Aorta (tissue), 5 donors: Measurements from ENCODE around the gene SIRPD. TPM values are rescaled to one million over a fixed set of nuclear protein-coding genes. Genes with fewer than 3 reads are reported as not detected.

Source experiments
- ATAC-seq: fragments of 200-7000 bp; cut with Tn5 transposase; one replicate; pipeline ENCODE4 v1.9.1; 2022; ENCODE audit warnings: moderate library complexity; ENCODE audit not compliant: low FRiP score
- DNase-seq, 2 donors: peaks; one replicate each; pipeline ENCODE4 v3.0.0-alpha.2; 2020
- H3K27ac ChIP-seq, 2 donors: one replicate each; pipeline ENCODE4 v1.5.1; 2013; ENCODE audit warnings: low read length in 2 of 2, mild to moderate bottlenecking in 2 of 2, moderate library complexity in 2 of 2, control low read depth in 1 of 2, inconsistent platforms in 1 of 2, low read depth in 1 of 2
- H3K27me3 ChIP-seq, 2 donors: one replicate each; pipeline ENCODE4 v1.6.1; 2013; ENCODE audit warnings: control low read depth in 1 of 2, low read length in 1 of 2, mild to moderate bottlenecking in 1 of 2, moderate library complexity in 1 of 2; ENCODE audit not compliant: insufficient read depth in 2 of 2, control insufficient read depth in 1 of 2
- H3K36me3 ChIP-seq, 2 donors: one replicate each; pipeline ENCODE4 v1.6.1; 2013; ENCODE audit warnings: control low read depth in 1 of 2, low read length in 1 of 2, mild to moderate bottlenecking in 1 of 2; ENCODE audit not compliant: insufficient read depth in 2 of 2, control insufficient read depth in 1 of 2
- H3K4me1 ChIP-seq, 2 donors: one replicate each; pipeline ENCODE4 v1.6.1; 2013; ENCODE audit warnings: low read length in 2 of 2, control low read depth in 1 of 2, mild to moderate bottlenecking in 1 of 2, moderate library complexity in 1 of 2; ENCODE audit not compliant: insufficient read depth in 2 of 2, control insufficient read depth in 1 of 2
- H3K4me3 ChIP-seq, 2 donors: one replicate each; pipeline ENCODE4 v1.5.1; 2013; ENCODE audit warnings: low read length in 2 of 2, control low read depth in 1 of 2, mild to moderate bottlenecking in 1 of 2
- H3K9me3 ChIP-seq: one replicate; pipeline ENCODE4 v1.6.1; 2013; ENCODE audit warnings: mild to moderate bottlenecking, low read length; ENCODE audit not compliant: control insufficient read depth
- WGBS, 2 donors: extraction: QIAGEN DNeasy Blood & Tissue Kit; methylation state at CpG; one replicate each; pipeline ENCODE4 v1.1.7; 2013; 5-methylcytosine and 5-hydroxymethylcytosine counted together
- intact Hi-C, 2 donors: fragments of 100-400 bp; cut with DNase I; formaldehyde crosslinking; loops; one replicate each; pipeline versions ENCODE4 v1.14.2 to v1.15.0; 2022
- polyA plus RNA-seq, 2 donors: library from polyadenylated mRNA; stranded (reverse); fragments of 200-250 nt; gene quantifications; one replicate each; pipeline ENCODE4 v1.2.3, GENCODE V29; 2013
- total RNA-seq, 2 donors: library from RNA; stranded (reverse); fragmentation: NEBNext Ultra II Directional; extraction: Animal tissue kit (Norgen Biotek cat#: 25700); gene quantifications; one replicate each; pipeline ENCODE4 v1.2.1, GENCODE V29; 2021
- donor health status: healthy with polysubstance abuse.
- donor health status: Bipolar disorder and iron deficiency.
- donor health status: DM: no; HTN: no; CAD: no.
- donor health status: DM: no; HTN: no; CAD: no.
- donor health status: DM: yes; HTN: yes; CAD: no.

SIRPD gene
- total and polyA plus RNA-seq, 4 donors, result 0.30 to 0.42 TPM; not detected in 2

- Histone ChIP-seq H3K4me3 (no peak overlapping the region), H3K36me3 (no peaks in the 10 kb centered on the region), H3K9me3 (no peaks in the 10 kb centered on the region), H3K27me3 (no peaks in the 10 kb centered on the region), H3K4me1 (no peaks in the 10 kb centered on the region), H3K27ac (no peak overlapping the region)
- no peak for ATAC-seq
- DNase-seq, result no peak
- intact Hi-C loops, result no loop called here
- WGBS, 2 donors, result 66 to 71% methylated on average over 5 of the region's 5 CpGs
Measured at GRCh38 chr20:1534526-1534925, 23.0 kb downstream of the SIRPD start.

DNA sequence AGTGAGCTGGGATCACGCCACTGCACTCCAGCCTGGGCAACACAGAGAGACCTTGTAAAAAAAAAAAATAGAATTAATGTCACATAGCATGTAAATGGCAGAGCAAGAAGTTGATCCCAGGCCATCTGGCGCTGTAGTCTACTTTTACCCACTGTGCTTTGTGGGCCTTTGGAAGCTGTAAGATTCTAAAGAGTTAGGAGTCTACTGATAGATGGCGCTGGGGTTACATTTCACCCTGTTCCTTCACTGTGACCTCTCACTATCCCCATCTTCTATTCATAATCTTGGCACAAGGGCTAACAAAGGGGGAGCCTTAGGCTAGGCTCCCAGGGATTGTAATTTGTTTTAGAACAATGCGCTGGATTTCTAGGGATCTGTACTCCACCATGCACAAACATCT, 24.4 kb downstream of the SIRPD start:
- H3K9me3 ChIP-seq, result no peaks in the 10 kb centered on the region
- no peaks in the 10 kb centered on the region for H3K4me1 ChIP-seq
- DNase-seq (no peak), ATAC-seq (no peak)
- no peak overlapping the region for H3K4me3 ChIP-seq
- intact Hi-C loops, result no loop called here
- WGBS, 2 donors, result 71 to 73% methylated on average over 4 of the region's 4 CpGs
- H3K36me3 ChIP-seq, result no peaks in the 10 kb centered on the region
- H3K27ac ChIP-seq, result no peak overlapping the region
- H3K27me3 ChIP-seq, result no peaks in the 10 kb centered on the region

DNA sequence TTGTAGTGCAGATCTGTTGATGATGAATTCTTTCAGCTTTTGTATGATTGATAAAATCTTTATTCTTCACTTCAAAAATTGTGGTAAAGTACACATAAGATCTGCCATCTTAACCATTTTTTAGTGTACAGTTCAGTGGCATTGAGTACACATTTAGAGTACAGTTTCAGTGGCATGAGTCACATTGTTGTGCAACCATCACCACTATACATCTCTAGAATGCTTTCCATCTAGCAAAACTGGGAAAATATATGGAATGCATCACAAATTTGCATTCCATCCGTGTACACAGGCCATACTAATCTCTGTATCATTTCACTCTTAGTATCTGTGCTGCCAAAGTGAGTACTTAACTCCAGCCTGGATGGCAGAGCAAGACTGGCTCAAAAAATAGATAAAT, 28.7 kb downstream of the SIRPD start:
- intact Hi-C loops, result no loop called here
- Histone ChIP-seq H3K36me3 (no peaks in the 10 kb centered on the region), H3K27ac (no peak overlapping the region), H3K4me3 (no peak overlapping the region), H3K4me1 (no peaks in the 10 kb centered on the region), H3K27me3 (no peaks in the 10 kb centered on the region), H3K9me3 (no peaks in the 10 kb centered on the region)
- WGBS, 2 donors, result 15 to 30% methylated on average over 1 of the region's 1 CpG
- DNase-seq (no peak), ATAC-seq (no peak)

DNA sequence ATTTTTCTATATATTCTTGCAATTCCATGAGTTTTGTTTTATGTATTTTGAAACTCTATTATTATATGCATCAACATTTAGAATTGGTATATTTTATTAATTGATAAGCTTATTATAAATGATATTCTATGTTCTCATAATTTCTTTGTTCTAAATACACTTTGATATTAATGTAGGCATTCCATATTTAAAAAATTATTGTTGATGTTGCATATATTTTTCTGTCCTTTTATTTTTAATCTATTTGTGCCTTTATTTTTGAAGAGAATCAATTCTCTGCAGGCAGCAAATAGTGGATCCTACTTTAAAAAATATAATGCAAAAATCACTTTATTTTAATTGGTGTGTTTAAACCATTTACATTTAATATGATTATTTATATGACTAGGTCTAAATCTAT, 29.6 kb downstream of the SIRPD start:
- H3K4me1 ChIP-seq, result no peaks in the 10 kb centered on the region
- H3K27ac ChIP-seq, result no peak overlapping the region
- no peaks in the 10 kb centered on the region for H3K9me3 ChIP-seq
- DNase-seq, result no peak
- intact Hi-C loops, result no loop called here
- H3K4me3 ChIP-seq, result no peak overlapping the region
- ATAC-seq, result no peak
- H3K36me3 ChIP-seq, result no peaks in the 10 kb centered on the region
- no peaks in the 10 kb centered on the region for H3K27me3 ChIP-seq

DNA sequence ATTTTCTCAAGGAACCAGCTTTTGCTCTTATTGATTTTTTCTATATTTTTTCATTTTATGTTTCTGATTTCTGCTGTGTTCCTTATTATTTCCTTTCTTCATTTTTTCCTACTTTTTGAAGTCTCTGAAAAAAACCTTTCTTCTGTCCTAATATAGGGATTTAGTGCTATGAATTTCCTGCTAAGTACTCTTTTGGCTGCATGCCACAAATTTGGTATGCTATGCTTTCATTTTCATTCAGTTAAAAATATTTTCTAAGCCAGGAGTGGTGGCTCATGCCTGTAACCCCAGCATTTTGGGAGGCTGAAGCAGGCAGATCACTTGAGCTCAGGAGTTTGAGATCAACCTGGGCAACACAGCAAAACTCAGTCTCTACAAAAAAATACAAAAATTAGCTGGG, 30.6 kb downstream of the SIRPD start:
- H3K4me1 ChIP-seq, result no peaks in the 10 kb centered on the region
- no peaks in the 10 kb centered on the region for H3K36me3 ChIP-seq
- DNase-seq, result no peak
- no peak overlapping the region for H3K27ac ChIP-seq
- H3K27me3 ChIP-seq, result no peaks in the 10 kb centered on the region
- intact Hi-C loops, result no loop called here
- ATAC-seq, result no peak
- no peaks in the 10 kb centered on the region for H3K9me3 ChIP-seq
- no peak overlapping the region for H3K4me3 ChIP-seq

DNA sequence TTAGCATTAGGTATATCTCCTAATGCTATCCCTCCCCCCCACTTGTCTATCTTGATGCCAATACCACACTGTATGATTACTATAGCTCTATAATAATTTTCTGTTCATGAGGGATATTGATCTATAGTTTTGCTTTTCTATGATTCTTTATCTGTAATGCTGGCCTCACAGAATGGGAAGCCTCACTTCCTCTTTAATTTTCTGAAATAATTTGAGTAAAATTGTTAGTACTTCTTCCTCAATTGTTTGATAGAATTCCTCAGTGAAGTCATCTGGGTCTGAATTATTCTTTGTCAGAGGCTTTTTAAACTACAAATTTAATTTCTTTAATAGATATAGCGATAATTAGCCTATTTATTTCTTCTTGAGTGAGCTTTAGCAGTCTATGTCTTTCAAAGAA, 31.2 kb downstream of the SIRPD start:
- ATAC-seq (no peak), DNase-seq (no peak)
- H3K36me3 ChIP-seq, result no peaks in the 10 kb centered on the region
- H3K4me3 ChIP-seq, result no peak overlapping the region
- intact Hi-C loops, result no loop called here
- no peaks in the 10 kb centered on the region for H3K4me1 ChIP-seq
- no peaks in the 10 kb centered on the region for H3K27me3 ChIP-seq
- H3K9me3 ChIP-seq, result no peaks in the 10 kb centered on the region
- no peak overlapping the region for H3K27ac ChIP-seq
- 74 to 79% methylated on average over 1 of the region's 1 CpG for WGBS, 2 donors

DNA sequence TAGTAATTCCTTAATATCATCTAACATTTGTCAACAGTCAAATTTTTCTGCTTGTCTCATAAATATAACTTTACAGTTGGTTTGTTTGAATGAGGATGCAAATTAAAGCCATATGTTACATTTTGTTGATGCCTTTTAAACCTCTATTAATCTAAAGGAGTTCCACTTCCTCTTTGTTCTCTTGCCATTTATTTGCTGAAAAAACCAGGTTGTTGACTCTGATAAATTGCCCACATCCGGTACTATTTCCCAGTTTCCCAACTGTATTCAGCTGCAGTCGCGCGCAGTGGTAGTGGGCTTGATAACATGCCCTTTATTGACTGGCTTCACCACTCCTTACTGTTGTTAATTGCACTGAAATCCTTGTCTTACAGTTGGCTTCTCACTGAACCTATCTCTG, 33.5 kb downstream of the SIRPD start:
- ATAC-seq (no peak), DNase-seq (no peak)
- no peak overlapping the region for H3K27ac ChIP-seq
- H3K9me3 ChIP-seq, result no peaks in the 10 kb centered on the region
- H3K36me3 ChIP-seq, result no peaks in the 10 kb centered on the region
- H3K27me3 ChIP-seq, result no peaks in the 10 kb centered on the region
- no peak overlapping the region for H3K4me3 ChIP-seq
- intact Hi-C loops, result no loop called here
- H3K4me1 ChIP-seq, result no peaks in the 10 kb centered on the region
- 24 to 25% methylated on average over 4 of the region's 4 CpGs for WGBS, 2 donors

GRCh38 chr20:1517010-1517409, 40.5 kb downstream of the SIRPD start:
- Histone ChIP-seq H3K36me3 (no peaks in the 10 kb centered on the region), H3K27ac (no peak overlapping the region), H3K4me3 (no peak overlapping the region), H3K9me3 (no peaks in the 10 kb centered on the region), H3K27me3 (no peaks in the 10 kb centered on the region), H3K4me1 (no peaks in the 10 kb centered on the region)
- ATAC-seq (no peak), DNase-seq (no peak)
- intact Hi-C loops, result no loop called here
- WGBS, 2 donors, result 74 to 80% methylated on average over 5 of the region's 5 CpGs

- Histone ChIP-seq H3K36me3 (no peaks in the 10 kb centered on the region), H3K27me3 (no peaks in the 10 kb centered on the region), H3K4me3 (no peak overlapping the region), H3K27ac (no peak overlapping the region), H3K4me1 (no peaks in the 10 kb centered on the region), H3K9me3 (no peaks in the 10 kb centered on the region)
- intact Hi-C loops, result no loop called here
- no peak for ATAC-seq
- no peak for DNase-seq
- WGBS, 2 donors, result 71 to 79% methylated on average over 1 of the region's 1 CpG
Measured at GRCh38 chr20:1513801-1514200, 43.7 kb downstream of the SIRPD start.
